HepG2 (cell line): ENCODE measurements around the gene MYADML2. TPM values are rescaled to one million over a fixed set of nuclear protein-coding genes. Genes with fewer than 3 reads are reported as not detected.

ENCODE experiments used
- ADNP ChIP-seq: sonication (generic); formaldehyde crosslinking; IDR thresholded peaks from 2 replicates; pipeline ENCODE4 v1.4.0; 2020; ENCODE audit warnings: missing genetic modification reagents
- HMG20A ChIP-seq: IDR thresholded peaks from 2 replicates; pipeline ENCODE4 v1.6.1; 2016; ENCODE audit warnings: borderline replicate concordance
- MAF1 ChIP-seq: sonication (generic); formaldehyde crosslinking; IDR thresholded peaks from 2 replicates; pipeline ENCODE4 v1.5.0; 2020; ENCODE audit warnings: missing genetic modification reagents, borderline replicate concordance
- MEIS2 ChIP-seq: sonication (generic); formaldehyde crosslinking; IDR thresholded peaks from 2 replicates; pipeline ENCODE4 v1.9.0; 2021; ENCODE audit warnings: mild to moderate bottlenecking, missing genetic modification reagents
- MYC ChIP-seq: sonication (generic); formaldehyde crosslinking; IDR thresholded peaks from 2 replicates; pipeline ENCODE4 v1.9.0; 2021; ENCODE audit warnings: missing genetic modification reagents, borderline replicate concordance
- PAX8 ChIP-seq: sonication (generic); formaldehyde crosslinking; IDR thresholded peaks from 2 replicates; pipeline ENCODE4 v1.8.0; 2022; ENCODE audit warnings: mild to moderate bottlenecking, missing genetic modification reagents, borderline replicate concordance
- PAXIP1 ChIP-seq: sonication (generic); formaldehyde crosslinking; conservative IDR thresholded peaks from 2 replicates; pipeline ENCODE4 v1.4.0; 2020; ENCODE audit warnings: mild to moderate bottlenecking, missing genetic modification reagents, moderate library complexity
- PBX2 ChIP-seq: IDR thresholded peaks from 2 replicates; pipeline ENCODE4 v1.6.1; 2016; ENCODE audit warnings: control low read depth
- RERE ChIP-seq: IDR thresholded peaks from 2 replicates; pipeline ENCODE4 v1.6.1; 2016; ENCODE audit warnings: low read depth, missing genetic modification reagents, missing compliant biosample characterization
- SALL2 ChIP-seq: sonication (generic); formaldehyde crosslinking; IDR thresholded peaks from 2 replicates; pipeline ENCODE4 v1.8.1; 2023; ENCODE audit warnings: mild to moderate bottlenecking, missing genetic modification reagents, inconsistent platforms
- SOX13 ChIP-seq, 3 experiments: fragments of 450-650 bp in 1 of 3; sonication (generic) in 1 of 3; formaldehyde crosslinking in 1 of 3; IDR thresholded peaks in 2 of 3; conservative IDR thresholded peaks in 1 of 3; 2 replicates each; pipeline versions ENCODE4 v1.5.0 to v1.6.1; 2016 to 2020; ENCODE audit warnings: antibody characterized with exemption in 1 of 3, mild to moderate bottlenecking in 1 of 3, missing compliant biosample characterization in 1 of 3, missing genetic modification reagents in 1 of 3, moderate library complexity in 1 of 3
- TBX3 ChIP-seq: fragments of 450-650 bp; IDR thresholded peaks from 2 replicates; pipeline ENCODE4 v1.6.1; 2017; ENCODE audit warnings: antibody characterized with exemption, mild to moderate bottlenecking, inconsistent platforms, borderline replicate concordance
- ZNF235 ChIP-seq: sonication (generic); formaldehyde crosslinking; IDR thresholded peaks from 2 replicates; pipeline ENCODE4 v1.8.1; 2023; ENCODE audit warnings: mild to moderate bottlenecking, missing genetic modification reagents, borderline replicate concordance
- ZNF3 ChIP-seq: IDR thresholded peaks from 2 replicates; pipeline ENCODE4 v1.7.0; 2017; ENCODE audit warnings: inconsistent platforms
- ZNF326 ChIP-seq: sonication (generic); formaldehyde crosslinking; IDR thresholded peaks from 2 replicates; pipeline ENCODE4 v1.4.0; 2020; ENCODE audit warnings: missing genetic modification reagents, borderline replicate concordance
- ZNF660 ChIP-seq: sonication (generic); formaldehyde crosslinking; IDR thresholded peaks from 2 replicates; pipeline ENCODE4 v1.5.1; 2020; ENCODE audit warnings: mild to moderate bottlenecking, low read depth, missing genetic modification reagents, borderline replicate concordance
- ZNF674 ChIP-seq: sonication (generic); formaldehyde crosslinking; IDR thresholded peaks from 2 replicates; pipeline ENCODE4 v1.5.0; 2020; ENCODE audit warnings: low read depth, mild to moderate bottlenecking, missing genetic modification reagents
- ZSCAN30 ChIP-seq: sonication (generic); formaldehyde crosslinking; IDR thresholded peaks from 2 replicates; pipeline ENCODE4 v1.5.0; 2020; ENCODE audit warnings: mild to moderate bottlenecking, missing genetic modification reagents
- polyA plus RNA-seq, 8 experiments: library from polyadenylated mRNA; depleted of rRNA in 3 of 8; stranded (reverse) in 7 of 8; unstranded in 1 of 8; fragments of >200 nt; fragmentation: Illumina TruSeq in 4 of 8; extraction: Trizol in 4 of 8; gene quantifications; 2 replicates each; pipeline versions ENCODE4 v1.2.1 to v1.2.3, GENCODE V29; 2011 to 2016; ENCODE audit warnings: low read depth in 4 of 8, missing spikeins in 1 of 8, mixed read lengths in 1 of 8; ENCODE audit not compliant: insufficient read depth in 1 of 8
- total RNA-seq, 5 experiments: library from RNA; depleted of rRNA; stranded (reverse); fragments of >200 nt; fragmentation: Illumina TruSeq; extraction: Trizol; gene quantifications; 2 replicates each; pipeline ENCODE4 v1.2.3, GENCODE V29; 2016; ENCODE audit warnings: low read depth in 1 of 5

The MYADML2 gene
- total and polyA plus RNA-seq, 2 of the 13 experiments (the other 11 are each of a cell fraction or from before 2014, with no cell fraction given): not detected

GRCh38 chr17:81992306-81993102 lies 45.5 kb upstream of the MYADML2 start (continued):
- peak; percentile 51; the same call in 1 of the 2 replicates for TF ChIP-seq RERE
- peak; percentile 97; the same call in 1 of the 2 replicates for TF ChIP-seq MEIS2 (CRISPR knock-in tag)
- peak; percentile 96 for TF ChIP-seq ZNF660 (CRISPR knock-in tag)
- peak; percentile 97 for TF ChIP-seq ZNF326 (CRISPR knock-in tag)
- peak; percentile 88 for TF ChIP-seq ZSCAN30 (CRISPR knock-in tag)
- TF ChIP-seq SOX13 (IDR thresholded peaks at IDR 0.05): peak; percentile 82
- peak in 1 of 2 experiments; percentile 92; a peak in 2 of 4 replicates for TF ChIP-seq SOX13 (CRISPR knock-in tag; conservative IDR thresholded peaks at IDR 0.05 in 1 of 2, IDR thresholded peaks at IDR 0.05 in 1 of 2)
- TF ChIP-seq SALL2: peak; percentile 27
- peak; percentile 95 for TF ChIP-seq PAXIP1 (CRISPR knock-in tag)
- TF ChIP-seq MYC (CRISPR knock-in tag): peak; percentile 99
- 0 out of 2 replicates have a peak, but pooled peaks have one; percentile 66 for TF ChIP-seq ZNF235 (CRISPR knock-in tag)
- TF ChIP-seq ZNF674: no peak
- TF ChIP-seq ZNF3 (CRISPR knock-in tag): peak; percentile 53; the same call in 1 of the 2 replicates
- TF ChIP-seq MAF1: 0 out of 2 replicates have a peak, but pooled peaks have one; percentile 44
- peak; percentile 75; the same call in 1 of the 2 replicates for TF ChIP-seq HMG20A (CRISPR knock-in tag)
- TF ChIP-seq PAX8 (CRISPR knock-in tag): peak; percentile 96; the same call in 1 of the 2 replicates
- no peak; the same call in 1 of the 2 replicates for TF ChIP-seq TBX3
- TF ChIP-seq PBX2 (CRISPR knock-in tag): no peak
- TF ChIP-seq ADNP (CRISPR knock-in tag): peak; percentile 53
